Measurements from ENCODE around the gene COMMD6. TPM values are rescaled to one million over a fixed set of nuclear protein-coding genes. Genes with fewer than 3 reads are reported as not detected.

The COMMD6 gene
- 10 to 100 TPM; 72.8 to 82.5 (median 74.3) TPM for total RNA-seq

DNA sequence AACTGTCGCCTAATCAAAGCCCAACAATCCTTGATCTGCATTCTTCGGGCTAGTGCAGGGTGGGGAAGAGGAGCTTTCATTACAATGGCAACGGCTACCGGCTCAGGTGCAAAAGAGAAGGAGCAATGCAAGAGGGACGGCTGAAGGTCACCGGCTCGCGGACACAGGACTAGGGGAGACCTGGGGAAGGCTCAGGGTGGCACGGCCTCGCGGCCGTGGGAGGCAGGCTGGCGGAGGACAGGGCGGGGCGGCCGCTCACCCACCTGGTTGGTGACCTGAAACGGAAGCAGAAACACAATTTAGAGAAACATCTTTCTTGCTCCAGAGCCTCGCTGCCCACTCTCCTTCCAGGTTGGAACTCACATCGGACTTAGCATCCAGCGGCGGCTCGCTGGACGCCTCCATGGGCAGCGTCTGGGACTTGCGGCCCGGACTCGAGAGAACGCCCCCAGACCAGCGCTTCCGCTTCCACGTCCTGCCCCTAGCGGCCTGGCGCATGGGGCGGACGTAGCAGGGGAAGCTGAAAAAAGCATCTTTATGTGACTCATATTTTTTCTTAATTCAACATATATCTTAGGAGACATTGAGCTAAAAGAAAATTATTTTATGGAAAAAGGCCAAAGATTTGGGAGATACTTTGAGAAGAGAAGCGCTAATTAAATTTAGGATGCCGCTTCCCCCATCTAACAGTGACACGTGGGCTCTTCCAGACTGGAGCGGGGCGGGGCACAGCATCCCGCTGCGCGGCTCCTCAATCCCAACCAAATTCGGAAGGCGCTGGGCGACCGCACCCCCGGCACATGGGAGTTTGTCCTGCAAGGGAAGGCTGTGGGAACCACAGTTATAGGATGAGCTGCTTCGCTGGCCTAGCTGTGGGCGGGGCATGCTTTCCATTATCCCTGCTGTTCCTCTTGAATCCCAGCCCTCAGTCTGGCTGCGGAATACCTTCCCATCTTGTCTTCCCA, at the start of gene COMMD6:
TSS of gene COMMD6 (minus strand) at position 441 of the 965 bp plus-strand sequence. CDS start at position 405, 36 bp downstream.
- no peaks in the 10 kb centered on the region for H3K9me3 Mint-ChIP-seq
- ATAC-seq (peak; percentile 96), DNase-seq (peak; percentile 51)
- H3K36me3 Mint-ChIP-seq (ENCODE audit: insufficient read depth): peaks cover 13% of the 10 kb centered on the region
- peak within 1 kb of the TSS; percentile 95 for H3K4me3 Mint-ChIP-seq
- H3K4me1 Mint-ChIP-seq (ENCODE audit: low read depth): peaks cover 39% of the 10 kb centered on the region
- no peaks in the 10 kb centered on the region for H3K27me3 Mint-ChIP-seq (ENCODE audit: low read depth)

DNA sequence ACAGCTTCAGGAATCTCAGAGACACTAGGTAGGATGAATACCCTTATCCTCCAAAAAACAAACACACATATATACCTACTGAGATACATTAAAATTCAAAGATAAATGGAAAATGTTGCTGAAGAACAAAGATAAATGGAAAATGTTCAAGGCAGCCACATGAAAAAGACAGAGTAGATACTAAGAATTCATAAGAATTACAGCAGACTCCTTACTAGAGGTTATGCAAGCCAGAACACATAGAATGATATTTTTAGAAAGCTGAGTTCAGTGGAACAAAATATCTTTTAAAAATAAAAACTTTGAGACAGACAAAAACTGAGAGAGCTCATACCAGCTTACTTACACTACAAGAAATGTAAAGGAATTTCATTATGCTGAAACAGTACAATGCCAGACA, 47.5 kb upstream of the COMMD6 start:
- no peak overlapping the region for H3K4me3 Mint-ChIP-seq
- H3K9me3 Mint-ChIP-seq: peaks cover 11% of the 10 kb centered on the region
- peaks cover 8% of the 10 kb centered on the region for H3K4me1 Mint-ChIP-seq (ENCODE audit: low read depth)
- ATAC-seq (no peak), DNase-seq (no peak)
- H3K36me3 Mint-ChIP-seq (ENCODE audit: insufficient read depth): peaks cover 48% of the 10 kb centered on the region
- no peaks in the 10 kb centered on the region for H3K27me3 Mint-ChIP-seq (ENCODE audit: low read depth)

DNA sequence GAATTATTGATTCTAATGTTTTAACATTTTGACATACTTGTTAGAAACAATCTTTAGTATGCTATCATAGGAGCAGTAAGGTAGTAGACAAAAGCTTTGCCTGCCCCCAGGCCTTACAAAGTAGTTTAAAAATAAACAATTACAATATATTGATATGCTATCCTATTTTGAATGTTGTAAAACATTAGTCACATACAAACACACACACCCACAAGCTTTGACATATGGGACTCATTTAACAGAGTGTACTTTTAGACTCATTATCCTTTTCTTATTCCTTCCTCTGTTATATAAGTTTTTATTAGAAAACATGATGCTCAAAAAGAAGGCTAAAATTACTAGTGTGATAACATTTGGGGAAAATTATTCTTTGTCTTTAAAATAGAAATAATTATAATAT, 45.5 kb upstream of the COMMD6 start:
- H3K4me1 Mint-ChIP-seq (ENCODE audit: low read depth): peaks cover 15% of the 10 kb centered on the region
- no peak for DNase-seq
- peaks cover 40% of the 10 kb centered on the region for H3K36me3 Mint-ChIP-seq (ENCODE audit: insufficient read depth)
- H3K4me3 Mint-ChIP-seq: no peak overlapping the region
- no peaks in the 10 kb centered on the region for H3K27me3 Mint-ChIP-seq (ENCODE audit: low read depth)
- ATAC-seq: no peak
- H3K9me3 Mint-ChIP-seq: peaks cover 11% of the 10 kb centered on the region

DNA sequence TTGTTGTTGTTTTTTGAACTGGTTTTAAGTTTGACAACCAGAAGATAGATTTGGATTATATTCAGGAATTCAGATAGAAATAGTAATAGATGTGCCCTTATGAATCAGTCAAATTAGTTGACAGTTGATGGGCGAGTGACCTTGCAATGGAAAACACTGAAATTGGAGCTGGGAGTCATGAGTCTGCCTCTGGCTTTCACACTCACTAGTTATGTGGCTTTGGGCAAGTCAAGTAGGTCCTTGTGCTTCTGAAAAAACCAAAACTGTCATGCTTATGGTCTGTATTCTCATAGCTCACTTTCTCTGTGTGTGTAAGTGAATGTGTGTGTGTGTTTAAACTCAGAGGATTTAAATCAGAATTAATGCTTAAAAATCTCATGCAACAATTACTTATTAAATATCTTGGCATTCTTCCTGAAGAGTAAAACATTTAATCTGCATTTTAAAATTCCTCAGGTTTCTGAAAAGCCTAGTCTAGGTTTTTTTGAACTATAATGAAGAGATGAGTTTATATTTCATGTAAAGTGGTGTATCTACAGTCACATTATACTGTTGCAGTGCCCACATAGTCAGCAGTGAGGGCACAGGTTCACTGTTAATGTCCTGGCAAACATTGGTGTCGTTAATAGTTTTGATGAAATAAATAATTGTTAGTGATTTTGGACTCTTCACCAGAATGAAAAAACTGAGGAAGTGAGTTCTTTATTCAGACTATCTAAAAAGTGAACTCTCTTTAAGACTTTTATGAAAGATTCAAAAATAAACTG, 44.4 kb upstream of the COMMD6 start:
- H3K4me1 Mint-ChIP-seq (ENCODE audit: low read depth): peaks cover 15% of the 10 kb centered on the region
- no peaks in the 10 kb centered on the region for H3K27me3 Mint-ChIP-seq (ENCODE audit: low read depth)
- no peak for ATAC-seq

DNA sequence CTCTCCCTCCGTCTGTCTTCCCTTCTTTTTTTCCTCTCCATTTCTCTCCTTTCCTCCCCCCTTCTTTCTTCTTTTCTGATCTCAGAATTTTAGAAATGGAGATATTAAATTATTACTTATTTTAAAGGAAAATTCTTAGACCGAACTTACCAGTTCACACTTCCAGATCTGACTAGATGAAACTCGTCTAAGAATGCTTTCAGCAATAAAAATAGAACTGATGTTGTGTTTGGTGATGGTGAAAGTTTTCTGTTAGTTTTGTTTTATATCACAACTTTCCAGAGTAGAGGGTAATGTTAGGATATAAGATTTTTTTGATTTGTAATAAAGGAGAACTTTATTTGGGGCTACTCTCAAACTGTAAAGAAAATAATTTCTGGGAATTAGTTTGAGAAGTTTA, 41.9 kb upstream of the COMMD6 start:
- H3K4me3 Mint-ChIP-seq: no peak overlapping the region
- DNase-seq (no peak), ATAC-seq (no peak)
- H3K4me1 Mint-ChIP-seq (ENCODE audit: low read depth): peaks cover 8% of the 10 kb centered on the region
- H3K27me3 Mint-ChIP-seq (ENCODE audit: low read depth): no peaks in the 10 kb centered on the region
- H3K36me3 Mint-ChIP-seq (ENCODE audit: insufficient read depth): peaks cover 45% of the 10 kb centered on the region
- H3K9me3 Mint-ChIP-seq: peaks cover 8% of the 10 kb centered on the region

More for the DNA sequence above, 44.4 kb upstream of the COMMD6 start:
- Mint-ChIP-seq H3K36me3 (ENCODE audit: insufficient read depth) (peaks cover 41% of the 10 kb centered on the region), H3K4me3 (no peak overlapping the region), H3K9me3 (peaks cover 11% of the 10 kb centered on the region)
- DNase-seq: no peak

DNA sequence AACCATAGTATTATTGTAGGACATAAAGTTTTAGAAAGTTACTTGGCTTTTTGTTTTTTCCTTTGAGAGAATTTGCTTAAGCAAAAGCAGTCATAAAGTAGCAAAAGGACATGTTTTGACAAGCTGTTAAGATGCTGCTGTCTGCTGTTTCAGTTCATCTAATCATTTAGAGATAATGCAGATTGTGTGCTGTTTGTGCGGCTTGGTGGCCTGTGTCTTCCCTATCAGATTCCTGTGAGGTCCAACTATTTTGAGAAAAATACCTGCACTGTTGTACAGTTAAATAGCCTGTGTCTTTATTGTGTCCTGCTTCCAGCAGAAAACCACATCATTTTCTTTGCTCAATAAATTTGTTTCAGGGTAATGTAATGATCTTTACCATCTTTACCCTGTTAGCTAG, 31.9 kb upstream of the COMMD6 start:
- no peak for ATAC-seq
- H3K4me1 Mint-ChIP-seq (ENCODE audit: low read depth): peaks cover 1% of the 10 kb centered on the region

DNA sequence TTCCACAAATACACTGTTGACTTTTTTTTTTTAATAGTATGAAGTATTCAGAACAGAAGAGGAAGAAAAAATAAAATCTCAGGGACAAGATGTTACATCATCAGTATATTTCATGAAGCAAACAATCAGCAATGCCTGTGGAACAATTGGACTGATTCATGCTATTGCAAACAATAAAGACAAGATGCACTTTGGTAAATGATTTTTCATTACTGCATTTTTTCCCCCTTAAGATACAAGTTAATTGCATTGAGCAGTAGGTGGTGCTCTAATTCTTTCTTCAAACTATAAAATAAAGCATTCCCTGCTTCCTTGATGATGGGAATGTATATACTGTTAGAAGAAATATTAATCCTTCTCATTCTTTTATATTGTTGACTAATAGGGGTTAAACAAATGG, 29.0 kb upstream of the COMMD6 start:
- DNase-seq: no peak
- ATAC-seq: no peak
- no peak overlapping the region for H3K4me3 Mint-ChIP-seq
- H3K9me3 Mint-ChIP-seq: no peaks in the 10 kb centered on the region
- H3K36me3 Mint-ChIP-seq (ENCODE audit: insufficient read depth): peaks cover 30% of the 10 kb centered on the region
- peaks cover 1% of the 10 kb centered on the region for H3K4me1 Mint-ChIP-seq (ENCODE audit: low read depth)
- H3K27me3 Mint-ChIP-seq (ENCODE audit: low read depth): no peaks in the 10 kb centered on the region

More for the DNA sequence above, 31.9 kb upstream of the COMMD6 start:
- Mint-ChIP-seq H3K9me3 (no peaks in the 10 kb centered on the region), H3K27me3 (ENCODE audit: low read depth) (no peaks in the 10 kb centered on the region), H3K36me3 (ENCODE audit: insufficient read depth) (peaks cover 47% of the 10 kb centered on the region), H3K4me3 (no peak overlapping the region)
- DNase-seq: no peak

DNA sequence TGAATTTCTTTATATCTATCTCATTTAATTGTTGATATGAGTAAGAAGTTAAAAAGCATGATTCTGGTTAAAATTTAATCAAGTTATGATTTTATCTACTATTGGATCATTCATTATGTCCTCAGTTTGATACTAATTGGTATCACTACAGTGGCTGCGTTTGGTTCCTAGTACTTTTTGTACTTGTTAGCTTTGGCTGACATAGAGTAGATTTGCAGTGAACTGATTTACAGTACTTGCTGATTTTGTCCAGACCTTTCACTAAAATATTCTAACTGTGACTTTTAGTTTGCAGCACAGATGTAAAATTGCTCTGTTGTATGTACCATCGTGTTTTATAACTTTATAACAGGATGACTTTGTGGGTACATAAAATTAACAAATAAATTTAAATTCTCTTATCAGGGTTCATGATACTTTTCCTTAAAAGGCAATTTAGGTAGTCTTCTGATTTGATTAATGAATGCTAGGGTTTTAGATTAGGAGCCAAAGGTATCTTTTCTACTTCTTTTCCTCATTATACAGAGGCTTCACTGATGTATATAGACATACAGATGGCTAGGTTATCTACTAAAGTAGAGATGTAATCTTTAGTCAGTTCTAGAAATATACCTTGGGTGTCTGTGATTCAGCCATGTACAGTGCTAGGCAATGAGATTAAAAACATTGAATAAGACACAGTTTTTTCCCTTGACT, 20.7 kb upstream of the COMMD6 start:
- Mint-ChIP-seq H3K9me3 (no peaks in the 10 kb centered on the region), H3K27me3 (ENCODE audit: low read depth) (no peaks in the 10 kb centered on the region), H3K4me3 (no peak overlapping the region), H3K36me3 (ENCODE audit: insufficient read depth) (peaks cover 29% of the 10 kb centered on the region), H3K4me1 (ENCODE audit: low read depth) (peaks cover 45% of the 10 kb centered on the region)
- ATAC-seq: peak in 1 of 2 donors; percentile 34
- DNase-seq: no peak

DNA sequence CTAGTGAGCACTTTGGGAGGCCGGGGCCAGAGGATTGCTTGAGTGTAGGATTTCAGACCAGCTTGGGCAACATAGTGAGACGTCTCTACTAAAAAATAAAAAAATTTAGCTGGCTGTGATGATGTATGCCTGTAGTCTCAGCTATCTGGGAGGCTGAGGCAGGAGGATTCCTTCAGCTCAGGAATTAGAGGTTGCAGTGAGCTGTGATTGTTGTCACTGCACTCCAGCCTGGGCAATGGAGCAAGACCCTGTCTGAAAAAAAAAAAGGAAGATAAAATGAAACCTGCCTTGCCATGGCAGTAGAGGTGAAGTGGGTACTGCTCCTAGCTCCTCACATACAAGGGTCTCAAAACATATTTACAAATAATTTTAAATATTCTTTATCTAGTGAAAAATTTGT, 19.3 kb upstream of the COMMD6 start:
- H3K9me3 Mint-ChIP-seq: no peaks in the 10 kb centered on the region
- no peak overlapping the region for H3K4me3 Mint-ChIP-seq
- DNase-seq (no peak), ATAC-seq (no peak)
- no peaks in the 10 kb centered on the region for H3K27me3 Mint-ChIP-seq (ENCODE audit: low read depth)
- peaks cover 32% of the 10 kb centered on the region for H3K36me3 Mint-ChIP-seq (ENCODE audit: insufficient read depth)
- peaks cover 49% of the 10 kb centered on the region for H3K4me1 Mint-ChIP-seq (ENCODE audit: low read depth)

DNA sequence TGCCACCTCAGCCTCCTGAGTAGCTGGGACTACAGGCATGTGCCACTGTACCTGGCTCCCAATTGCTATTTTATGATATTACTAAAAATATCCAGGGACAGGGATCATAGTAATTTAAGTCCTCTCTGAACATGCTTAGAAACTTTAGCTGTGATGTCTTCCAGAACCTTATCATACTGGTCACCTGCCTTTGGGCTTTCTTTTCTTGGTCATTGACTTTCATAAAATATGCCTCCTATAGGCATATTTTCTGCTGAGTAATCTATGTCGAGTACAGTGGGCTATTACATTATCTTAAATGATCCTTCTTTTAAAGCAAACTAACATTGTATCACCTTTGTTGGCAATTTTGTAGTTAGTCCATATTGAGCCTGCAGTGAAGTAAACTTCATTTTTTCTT, 18.2 kb upstream of the COMMD6 start:
- ATAC-seq (no peak), DNase-seq (no peak)
- Mint-ChIP-seq H3K4me3 (no peak overlapping the region), H3K4me1 (ENCODE audit: low read depth) (peaks cover 57% of the 10 kb centered on the region), H3K9me3 (no peaks in the 10 kb centered on the region), H3K36me3 (ENCODE audit: insufficient read depth) (peaks cover 32% of the 10 kb centered on the region), H3K27me3 (ENCODE audit: low read depth) (no peaks in the 10 kb centered on the region)

DNA sequence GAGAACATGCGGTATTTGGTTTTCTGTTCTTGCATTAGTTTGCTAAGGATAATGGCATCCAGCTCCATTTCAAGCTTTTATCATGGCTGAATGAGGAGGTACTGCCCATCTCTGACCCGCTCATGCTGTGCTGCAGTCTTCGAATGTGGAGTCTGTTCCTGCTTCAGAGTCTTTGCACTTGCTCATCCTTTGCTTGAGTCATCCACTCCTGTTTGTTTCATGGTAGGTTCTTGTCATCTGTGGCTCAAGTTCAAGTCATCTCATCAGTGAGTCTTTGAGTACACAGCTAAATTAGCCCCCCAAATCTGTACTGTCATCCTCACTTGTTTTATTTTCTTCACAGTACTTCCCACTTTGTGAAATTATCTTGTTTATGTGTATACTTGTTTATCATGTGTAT, 17.3 kb upstream of the COMMD6 start:
- Mint-ChIP-seq H3K36me3 (ENCODE audit: insufficient read depth) (peaks cover 27% of the 10 kb centered on the region), H3K4me3 (no peak overlapping the region), H3K9me3 (no peaks in the 10 kb centered on the region), H3K4me1 (ENCODE audit: low read depth) (peaks cover 62% of the 10 kb centered on the region), H3K27me3 (ENCODE audit: low read depth) (no peaks in the 10 kb centered on the region)
- DNase-seq (no peak), ATAC-seq (peak; percentile 68 to 73)

DNA sequence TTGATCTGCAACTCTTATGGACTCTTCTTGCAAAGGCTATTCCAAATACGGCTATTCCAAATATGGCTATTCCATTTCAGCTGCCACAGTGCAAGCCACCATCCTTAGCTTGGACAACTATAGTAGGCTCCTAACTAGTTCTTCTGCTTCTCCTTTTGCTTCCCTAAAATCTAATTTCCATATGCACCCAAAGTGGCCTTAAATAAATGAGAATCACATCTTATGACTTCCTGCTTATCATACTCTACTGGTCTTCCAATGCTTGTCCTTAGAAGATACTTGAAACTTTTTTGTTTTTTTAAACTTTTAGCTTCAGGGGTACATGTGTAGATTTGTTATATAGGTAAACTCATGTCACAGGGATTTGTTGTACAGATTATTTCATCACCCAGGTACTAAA, 16.8 kb upstream of the COMMD6 start:
- no peaks in the 10 kb centered on the region for H3K9me3 Mint-ChIP-seq
- DNase-seq (no peak), ATAC-seq (no peak)
- H3K4me1 Mint-ChIP-seq (ENCODE audit: low read depth): peaks cover 62% of the 10 kb centered on the region
- no peak overlapping the region for H3K4me3 Mint-ChIP-seq
- H3K36me3 Mint-ChIP-seq (ENCODE audit: insufficient read depth): peaks cover 27% of the 10 kb centered on the region
- H3K27me3 Mint-ChIP-seq (ENCODE audit: low read depth): no peaks in the 10 kb centered on the region

DNA sequence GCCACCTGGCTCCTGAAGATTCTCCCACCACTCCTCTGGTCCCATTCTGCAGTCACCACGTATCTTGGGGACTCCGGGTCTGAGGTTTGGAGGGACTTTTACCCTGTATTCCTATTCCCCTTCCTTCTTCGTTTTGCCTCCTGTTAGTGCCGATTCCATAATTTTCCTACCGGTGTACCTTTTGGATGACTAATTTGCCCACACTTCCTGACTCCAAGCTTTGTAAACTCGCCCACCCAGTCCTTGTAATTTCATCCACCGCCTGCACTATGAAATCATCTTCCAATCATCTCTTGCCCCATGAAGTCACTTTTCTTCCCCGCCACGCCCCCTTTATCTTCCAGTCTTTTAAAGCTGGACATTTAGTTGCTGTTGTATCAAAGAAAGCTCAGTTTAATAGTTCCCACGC, 12.5 kb upstream of the COMMD6 start:
- Mint-ChIP-seq H3K9me3 (no peaks in the 10 kb centered on the region), H3K36me3 (ENCODE audit: insufficient read depth) (peaks cover 21% of the 10 kb centered on the region), H3K27me3 (ENCODE audit: low read depth) (no peaks in the 10 kb centered on the region), H3K4me1 (ENCODE audit: low read depth) (peaks cover 46% of the 10 kb centered on the region), H3K4me3 (peak overlapping the region; percentile 94)
- DNase-seq (no peak), ATAC-seq (peak in 1 of 2 donors; percentile 9)
